K562 (cell line): ENCODE results near the gene FAM217B. TPM values are rescaled to one million over a fixed set of nuclear protein-coding genes. Genes with fewer than 3 reads are reported as not detected.
A peak's percentile ranks its signal among the peaks of the same experiment; 100 is the strongest.

ENCODE experiments used
- ATAC-seq: fragments of 200-7000 bp; cut with Tn5 transposase; 3 replicates; pipeline ENCODE4 v1.9.1; 2020; ENCODE audit warnings: moderate library complexity
- BruUV-seq: library from RNA; stranded (reverse); fragments of 400-500 nt; replicated peaks from 2 replicates; lab custom pipeline; 2021; lab: Mats Ljungman, UMichigan
- CTCF ChIA-PET: fragments of 300-600 bp; formaldehyde crosslinking; extraction: SDS; loops from one replicate; lab custom pipeline; 2021; ENCODE audit warnings: low intra/inter-chr PET ratio; lab: Yijun Ruan, JAX
- POLR2A ChIA-PET: fragments of 300-600, 350-650 bp; sonication (Branson Sonifier 250); formaldehyde crosslinking; extraction: SDS; loops from one replicate; lab custom pipeline; 2021; ENCODE audit warnings: antibody characterized with exemption, inconsistent platforms; lab: Yijun Ruan, JAX
- DNase-seq, 4 experiments: peaks; one replicate each; pipeline versions ENCODE4 v3.0.0 to v3.0.0-alpha.2; 2011 to 2018; ENCODE audit warnings: low spot score in 3 of 4, mixed read lengths in 3 of 4; ENCODE audit errors: extremely low read depth in 1 of 4
- FAIRE-seq: peaks from 2 replicates; lab custom pipeline; 2011; peaks lifted over from hg19 to GRCh38; lab: Jason Lieb, UNC
- H2AFZ ChIP-seq: 2 replicates; pipeline ENCODE4 v1.6.0; 2011; ENCODE audit warnings: low read depth, low read length, control low read depth, inconsistent platforms
- H3K27ac ChIP-seq: fragments of 200-600 bp; 3 replicates; pipeline ENCODE4 v1.8.0; 2011; ENCODE audit warnings: low read depth, mild to moderate bottlenecking, control low read depth, inconsistent platforms, low read length, moderate library complexity, mixed read lengths; ENCODE audit errors: extremely low read depth
- H3K27me3 ChIP-seq, 2 experiments: fragments of 300-600 bp in 1 of 2; 2 replicates in 1 of 2; 3 replicates in 1 of 2; pipeline versions ENCODE4 v1.6.0 to v1.8.0; 2011; ENCODE audit warnings: inconsistent platforms in 2 of 2, low read length in 2 of 2, mild to moderate bottlenecking in 1 of 2, mixed read lengths in 1 of 2, moderate library complexity in 1 of 2; ENCODE audit not compliant: control insufficient read depth in 2 of 2, insufficient read depth in 2 of 2
- H3K36me3 ChIP-seq: fragments of 300-600 bp; 3 replicates; pipeline ENCODE4 v1.8.0; 2011; ENCODE audit warnings: mild to moderate bottlenecking, low read length, inconsistent platforms; ENCODE audit not compliant: control insufficient read depth, insufficient read depth
- H3K4me1 ChIP-seq, 2 experiments: fragments of 200-600 bp in 1 of 2; replicated peaks in 1 of 2; 2 replicates in 1 of 2; 3 replicates in 1 of 2; pipeline versions ENCODE4 v1.5.1 to v1.8.0; 2011; ENCODE audit warnings: inconsistent platforms in 2 of 2, low read length in 2 of 2, mild to moderate bottlenecking in 1 of 2, mixed read lengths in 1 of 2, moderate library complexity in 1 of 2; ENCODE audit not compliant: control insufficient read depth in 2 of 2, insufficient read depth in 2 of 2
- H3K4me2 ChIP-seq: 2 replicates; pipeline ENCODE4 v1.6.1; 2011; ENCODE audit warnings: low read length, control low read depth, inconsistent platforms, mixed read lengths; ENCODE audit not compliant: insufficient read depth
- H3K4me3 ChIP-seq: fragments of 200-600 bp; sonication (generic), shearing (Covaris generic); 2 replicates; pipeline ENCODE4 v1.5.1; 2016; ENCODE audit warnings: control low read depth, inconsistent platforms
- H3K79me2 ChIP-seq: fragments of 200-600 bp; 3 replicates; pipeline ENCODE4 v1.8.0; 2011; ENCODE audit warnings: low read length, inconsistent platforms; ENCODE audit not compliant: control insufficient read depth, insufficient read depth
- H3K9ac ChIP-seq, 2 experiments: 2 replicates each; pipeline versions ENCODE4 v1.6.0 to v1.6.1; 2011; ENCODE audit warnings: low read depth in 2 of 2, low read length in 2 of 2, control low read depth in 1 of 2, inconsistent platforms in 1 of 2, mild to moderate bottlenecking in 1 of 2, mixed read lengths in 1 of 2; ENCODE audit not compliant: insufficient read depth in 1 of 2
- H3K9me1 ChIP-seq: one replicate; pipeline ENCODE4 v1.6.0; 2011; ENCODE audit warnings: inconsistent platforms, mild to moderate bottlenecking, low read length, moderate library complexity; ENCODE audit not compliant: control insufficient read depth, insufficient read depth
- H3K9me3 ChIP-seq: replicated peaks from 2 replicates; pipeline ENCODE4 v1.5.1; 2011; ENCODE audit warnings: low read depth, low read length, inconsistent platforms; ENCODE audit not compliant: control insufficient read depth, insufficient read depth
- H4K20me1 ChIP-seq: replicated peaks from 2 replicates; pipeline ENCODE4 v1.6.1; 2011; ENCODE audit warnings: low read length, inconsistent platforms, mixed read lengths; ENCODE audit not compliant: control insufficient read depth, insufficient read depth
- ASH1L ChIP-seq: fragments of 450-650 bp; IDR thresholded peaks from 2 replicates; pipeline ENCODE4 v1.6.1; 2018; ENCODE audit warnings: borderline replicate concordance, mild to moderate bottlenecking, low read depth; ENCODE audit not compliant: partially characterized antibody
- ATF1 ChIP-seq, 2 experiments: fragments of 450-650 bp in 1 of 2; IDR thresholded peaks; 2 replicates each; pipeline ENCODE4 v1.6.1; 2016; ENCODE audit warnings: missing compliant biosample characterization in 1 of 2, missing genetic modification characterization in 1 of 2
- COPS2 ChIP-seq: fragments of 450-650 bp; conservative IDR thresholded peaks from 2 replicates; pipeline ENCODE4 v1.6.1; 2016; ENCODE audit warnings: mild to moderate bottlenecking, moderate library complexity
- HCFC1 ChIP-seq: IDR thresholded peaks from 2 replicates; pipeline ENCODE4 v1.6.1; 2012; ENCODE audit warnings: low read depth, low read length, improper control_type of control experiment
- MAFG ChIP-seq: fragments of 450-650 bp; conservative IDR thresholded peaks from 2 replicates; pipeline ENCODE4 v1.6.1; 2016; ENCODE audit warnings: missing genetic modification characterization, missing compliant biosample characterization
- MXI1 ChIP-seq: IDR thresholded peaks from 2 replicates; pipeline ENCODE4 v1.6.1; 2011; ENCODE audit warnings: low read depth, mild to moderate bottlenecking, improper control_type of control experiment, low read length
- NR2C1 ChIP-seq, 2 experiments: fragments of 450-650 bp; IDR thresholded peaks; 2 replicates each; pipeline ENCODE4 v1.6.1; 2017; ENCODE audit warnings: mild to moderate bottlenecking in 2 of 2, antibody characterized with exemption in 1 of 2, inconsistent platforms in 1 of 2, missing compliant biosample characterization in 1 of 2, missing genetic modification characterization in 1 of 2
- PHTF2 ChIP-seq: fragments of 250-450 bp; sonication (Bioruptor Pico); IDR thresholded peaks from 2 replicates; pipeline ENCODE4 v1.5.0; 2021; ENCODE audit warnings: mild to moderate bottlenecking
- RAD51 ChIP-seq: fragments of 450-650 bp; IDR thresholded peaks from 2 replicates; pipeline ENCODE4 v1.7.1; 2016; ENCODE audit warnings: low read depth, mild to moderate bottlenecking, borderline replicate concordance
- U2AF2 ChIP-seq: fragments of 200-400 bp; formaldehyde crosslinking; optimal IDR thresholded peaks from 2 replicates; pipeline ENCODE3; 2017; ENCODE audit warnings: low read depth, mild to moderate bottlenecking, low read length
- ZNF232 ChIP-seq: sonication (generic); formaldehyde crosslinking; IDR thresholded peaks from 2 replicates; pipeline ENCODE4 v1.8.0; 2022; ENCODE audit warnings: mild to moderate bottlenecking, missing genetic modification reagents
- ZNF253 ChIP-seq: fragments of 250-450 bp; sonication (Bioruptor Pico); conservative IDR thresholded peaks from 2 replicates; pipeline ENCODE4 v1.6.1; 2021; ENCODE audit warnings: mild to moderate bottlenecking
- ZNF354B ChIP-seq: fragments of 250-450 bp; sonication (Bioruptor Pico); IDR thresholded peaks from 2 replicates; pipeline ENCODE4 v1.4.0; 2020
- WGBS: fragments of 100-300 bp; shearing (Covaris generic); methylation state at CpG from one replicate; pipeline ENCODE4 v1.1.6; 2016; ENCODE audit warnings: low coverage, mixed read lengths; ENCODE audit not compliant: insufficient coverage; ENCODE audit errors: missing lambda C conversion rate; 5-methylcytosine and 5-hydroxymethylcytosine counted together
- in situ Hi-C: fragments of 300-500 bp; cut with MboI; formaldehyde crosslinking; loops from 4 replicates; pipeline ENCODE4 v1.15.0; 2018; ENCODE audit warnings: inconsistent platforms, mixed read lengths
- intact Hi-C: fragments of 100-400 bp; cut with micrococcal nuclease; formaldehyde crosslinking; loops from 2 replicates; pipeline ENCODE4 v1.14.2; 2022
- polyA plus RNA-seq, 8 experiments: library from polyadenylated mRNA; depleted of rRNA in 4 of 8; stranded (reverse) in 5 of 8; unstranded in 3 of 8; fragments of >200 nt; fragmentation: Nextera tagmentation in 2 of 8; fragmentation: Illumina TruSeq in 1 of 8; extraction: Ambion mirVana in 2 of 8; extraction: Trizol in 1 of 8; gene quantifications; 2 replicates each; pipeline versions ENCODE4 v1.2.1 to v1.2.3, GENCODE V29; 2011 to 2014; ENCODE audit warnings: inconsistent platforms in 1 of 8, missing spikeins in 1 of 8
- total RNA-seq, 7 experiments: library from RNA; depleted of rRNA in 6 of 7; stranded (reverse); fragments of >200 nt in 6 of 7; fragmentation: Illumina TruSeq in 2 of 7; extraction: Trizol in 2 of 7; gene quantifications; 2 replicates each; pipeline versions ENCODE4 v1.2.1 to v1.2.3, GENCODE V29; 2011 to 2021; ENCODE audit warnings: low replicate concordance in 1 of 7
- TF ChIP-seq, protein P1 (sequence below), 3 experiments: IDR thresholded peaks in 2 of 3; conservative IDR thresholded peaks in 1 of 3; 2 replicates each; pipeline ENCODE4 v1.5.1; 2011 to 2012; ENCODE audit warnings: low read length in 3 of 3, mild to moderate bottlenecking in 3 of 3, control low read depth in 2 of 3, improper control_type of control experiment in 1 of 3, inconsistent platforms in 1 of 3, low read depth in 1 of 3, mixed read lengths in 1 of 3, moderate library complexity in 1 of 3; ENCODE audit not compliant: insufficient read depth in 2 of 3

The FAM217B gene
- total and polyA plus RNA-seq, 9 of the 15 experiments (the other 6 are each of a cell fraction or from before 2014, with no cell fraction given): 4.8 to 11.4 (median 6.9) TPM

DNA sequence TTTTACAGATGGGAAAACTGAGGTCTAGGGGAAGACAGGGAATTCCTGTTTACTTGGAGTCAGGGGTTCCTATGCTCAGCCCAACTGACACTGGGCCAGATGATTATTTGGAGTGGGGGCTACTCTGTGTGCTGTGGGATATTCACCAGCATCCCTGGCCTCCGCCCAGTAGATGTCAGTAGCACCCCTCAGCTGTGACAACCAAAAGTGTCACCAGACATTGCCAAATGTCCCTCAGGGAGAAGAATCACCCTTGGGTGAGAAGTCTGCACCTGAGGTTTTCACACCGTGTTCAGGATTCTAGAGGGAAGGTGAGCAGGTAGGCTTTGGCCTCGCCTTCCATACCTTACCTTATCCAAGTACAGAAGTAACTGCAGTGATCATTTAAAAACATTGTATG, 45.7 kb downstream of the FAM217B start:
- Histone ChIP-seq H3K36me3 (no peaks in the 10 kb centered on the region), H2AFZ (no peak overlapping the region), H4K20me1 (no peaks in the 10 kb centered on the region), H3K4me3 (no peak overlapping the region), H3K4me1 (peaks cover 0 to 7% of the 10 kb centered on the region in 2 experiments; a peak in 2 of 5 replicates), H3K27me3 (peaks cover 4 to 5% of the 10 kb centered on the region in 2 experiments; a peak in 4 of 5 replicates), H3K9ac (no peak overlapping the region), H3K9me1 (no peaks in the 10 kb centered on the region), H3K9me3 (no peaks in the 10 kb centered on the region), H3K4me2 (no peak overlapping the region), H3K79me2 (no peaks in the 10 kb centered on the region), H3K27ac (no peak overlapping the region)
- in situ Hi-C loops (no loop called here), intact Hi-C loops (no loop called here)
- TF ChIP-seq MAFG (tag): no peak
- TF ChIP-seq, protein P1, sequence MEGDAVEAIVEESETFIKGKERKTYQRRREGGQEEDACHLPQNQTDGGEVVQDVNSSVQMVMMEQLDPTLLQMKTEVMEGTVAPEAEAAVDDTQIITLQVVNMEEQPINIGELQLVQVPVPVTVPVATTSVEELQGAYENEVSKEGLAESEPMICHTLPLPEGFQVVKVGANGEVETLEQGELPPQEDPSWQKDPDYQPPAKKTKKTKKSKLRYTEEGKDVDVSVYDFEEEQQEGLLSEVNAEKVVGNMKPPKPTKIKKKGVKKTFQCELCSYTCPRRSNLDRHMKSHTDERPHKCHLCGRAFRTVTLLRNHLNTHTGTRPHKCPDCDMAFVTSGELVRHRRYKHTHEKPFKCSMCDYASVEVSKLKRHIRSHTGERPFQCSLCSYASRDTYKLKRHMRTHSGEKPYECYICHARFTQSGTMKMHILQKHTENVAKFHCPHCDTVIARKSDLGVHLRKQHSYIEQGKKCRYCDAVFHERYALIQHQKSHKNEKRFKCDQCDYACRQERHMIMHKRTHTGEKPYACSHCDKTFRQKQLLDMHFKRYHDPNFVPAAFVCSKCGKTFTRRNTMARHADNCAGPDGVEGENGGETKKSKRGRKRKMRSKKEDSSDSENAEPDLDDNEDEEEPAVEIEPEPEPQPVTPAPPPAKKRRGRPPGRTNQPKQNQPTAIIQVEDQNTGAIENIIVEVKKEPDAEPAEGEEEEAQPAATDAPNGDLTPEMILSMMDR (IDR thresholded peaks at IDR 0.05 in 2 of 3, conservative IDR thresholded peaks at IDR 0.05 in 1 of 3; ENCODE audit: insufficient read depth in 2 of 3, low read depth in 1 of 3, low read length in 3 of 3): peak in 2 of 3 experiments; percentile 29 to 47; a peak in 3 of 6 replicates
- DNase-seq (peak in 2 of 4 experiments; percentile 13 to 18), FAIRE-seq (peak; percentile 40), ATAC-seq (peak; percentile 82)
- POLR2A ChIA-PET: no interaction called here
- CTCF ChIA-PET: no interaction called here
- no TSS peak for BruUV-seq
- WGBS: 10% methylated on average over 3 of the region's 3 CpGs

DNA sequence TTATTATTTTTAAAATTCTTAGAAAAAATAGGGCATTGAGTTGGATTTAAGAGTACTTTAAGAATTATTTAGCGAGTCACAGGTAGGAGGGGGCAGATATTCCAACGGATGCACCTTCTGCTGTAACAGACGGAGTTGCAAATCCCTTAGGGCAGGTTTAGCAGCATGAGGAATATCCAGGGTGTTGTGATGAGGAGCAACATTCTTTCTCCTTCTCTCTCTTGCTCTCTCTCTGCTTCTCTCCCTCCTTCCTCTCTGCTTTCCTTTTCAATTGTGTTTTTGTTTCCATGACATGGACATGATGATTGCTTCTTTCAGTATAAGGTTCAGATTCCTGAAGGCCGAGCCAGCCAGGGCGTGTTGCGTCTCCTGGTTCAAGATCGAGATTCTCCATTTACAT, 46.9 kb downstream of the FAM217B start:
- in situ Hi-C loops: no loop called here
- no peak for DNase-seq
- H4K20me1 ChIP-seq: no peaks in the 10 kb centered on the region
- no peaks in the 10 kb centered on the region for H3K9me3 ChIP-seq
- peaks cover 4 to 5% of the 10 kb centered on the region in 2 experiments; a peak in 4 of 5 replicates for H3K27me3 ChIP-seq
- no TSS peak for BruUV-seq
- POLR2A ChIA-PET: interaction anchor here (0.7 kb wide), 1 partner anchor 132 kb away, joined by 4 read pairs; no protein-coding TSS in a partner anchor
- TF ChIP-seq RAD51 (no peak), ZNF354B (CRISPR knock-in tag) (no peak), ASH1L (no peak), ATF1 (CRISPR knock-in tag; IDR thresholded peaks at IDR 0.05) (no peak), ATF1 (tag; IDR thresholded peaks at IDR 0.05) (no peak), MXI1 (no peak), ZNF232 (CRISPR knock-in tag) (no peak), PHTF2 (CRISPR knock-in tag) (no peak), HCFC1 (no peak), ZNF253 (CRISPR knock-in tag) (no peak), U2AF2 (no peak), NR2C1 (IDR thresholded peaks at IDR 0.05) (no peak), NR2C1 (tag; IDR thresholded peaks at IDR 0.05) (no peak), COPS2 (no peak)
- TF ChIP-seq, all 486 proteins: peak for 0
- 2% methylated on average over 7 of the region's 7 CpGs for WGBS
- no peak for ATAC-seq
- H3K79me2 ChIP-seq: no peaks in the 10 kb centered on the region
- no peaks in the 10 kb centered on the region for H3K36me3 ChIP-seq
- no peaks in the 10 kb centered on the region for H3K9me1 ChIP-seq
- FAIRE-seq: no peak
- H3K4me3 ChIP-seq: no peak overlapping the region
- CTCF ChIA-PET: no interaction called here
- intact Hi-C loops: no loop called here
- H3K9ac ChIP-seq: no peak overlapping the region
- H3K4me1 ChIP-seq: peaks cover 0 to 7% of the 10 kb centered on the region in 2 experiments; a peak in 2 of 5 replicates
- no peak overlapping the region for H3K4me2 ChIP-seq
- H3K27ac ChIP-seq: no peak overlapping the region
- no peak overlapping the region for H2AFZ ChIP-seq
